22Rv1 (cell line): Measurements from ENCODE around the gene ULK3.

Experiments used
- CTCF ChIP-seq: fragments of 450-650 bp; IDR thresholded peaks from 2 replicates; pipeline ENCODE4 v1.5.1; 2017; ENCODE audit warnings: mild to moderate bottlenecking
- ZFX ChIP-seq: fragments of 450-650 bp; IDR thresholded peaks from 2 replicates; pipeline ENCODE4 v1.6.1; 2017; ENCODE audit warnings: antibody characterized with exemption, borderline replicate concordance

- TF ChIP-seq CTCF (no peak), ZFX (no peak)
Observed at GRCh38 chr15:74855857-74856256, 12.9 kb upstream of the ULK3 start.
